NB4 (cell line): ENCODE results near the gene RTF2.
"Not testable (repeated sequence)": the region's sequence is repeated elsewhere in the genome, so short reads cannot be mapped to it uniquely, and the experiment has no call there.

ENCODE experiments used
- CTCF ChIP-seq: IDR thresholded peaks from one replicate; pipeline ENCODE4 v1.5.1; 2012; ENCODE audit warnings: low read depth, low read length
- MYC ChIP-seq: IDR thresholded peaks from 2 replicates; pipeline ENCODE4 v1.6.1; 2011; ENCODE audit warnings: low read depth, low read length
- POLR2A ChIP-seq: IDR thresholded peaks from 2 replicates; pipeline ENCODE4 v1.6.1; 2011; ENCODE audit warnings: mild to moderate bottlenecking; ENCODE audit not compliant: insufficient read length; ENCODE audit errors: extremely low read depth
- TF ChIP-seq, protein P1 (sequence below): IDR thresholded peaks from 2 replicates; pipeline ENCODE4 v1.6.1; 2011; ENCODE audit warnings: low read depth, low read length

GRCh38 chr20:56524444-56524843, 56.0 kb downstream of the RTF2 start, which contains the start of gene FAM209A:
- not testable (repeated sequence) for TF ChIP-seq CTCF, POLR2A, MYC
- TF ChIP-seq, protein P1, sequence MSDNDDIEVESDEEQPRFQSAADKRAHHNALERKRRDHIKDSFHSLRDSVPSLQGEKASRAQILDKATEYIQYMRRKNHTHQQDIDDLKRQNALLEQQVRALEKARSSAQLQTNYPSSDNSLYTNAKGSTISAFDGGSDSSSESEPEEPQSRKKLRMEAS: not testable (repeated sequence)
